Measurements from ENCODE around the gene FBF1. TPM values are rescaled to one million over a fixed set of nuclear protein-coding genes. Genes with fewer than 3 reads are reported as not detected.
"Not testable (repeated sequence)": the region's sequence is repeated elsewhere in the genome, so short reads cannot be mapped to it uniquely, and the experiment has no call there.

FBF1 gene
- total RNA-seq, 2 experiments from 2014 or later: 17.2 to 18.1 TPM

GRCh38 chr17:75976175-75976848 is 35.5 kb upstream of the FBF1 start:
- H3K36me3 Mint-ChIP-seq: peaks cover 8% of the 10 kb centered on the region
- DNase-seq: no peak
- no peaks in the 10 kb centered on the region for H3K27me3 Mint-ChIP-seq
- H3K4me3 Mint-ChIP-seq: no peak overlapping the region
- POLR2A ChIA-PET: no interaction called here
- H3K27ac Mint-ChIP-seq: no peak overlapping the region
- peaks cover 41% of the 10 kb centered on the region for H3K4me1 Mint-ChIP-seq (ENCODE audit: low read depth)
- H3K9me3 Mint-ChIP-seq: no peaks in the 10 kb centered on the region
- intact Hi-C loops (cut with micrococcal nuclease): no loop called here
- CTCF ChIA-PET: no interaction called here

- Mint-ChIP-seq H3K27ac (no peak overlapping the region), H3K27me3 (no peaks in the 10 kb centered on the region), H3K4me3 (no peak overlapping the region), H3K4me1 (ENCODE audit: low read depth) (peaks cover 39% of the 10 kb centered on the region), H3K36me3 (peaks cover 8% of the 10 kb centered on the region), H3K9me3 (no peaks in the 10 kb centered on the region)
- ChIA-PET CTCF (interaction anchor here (1.1 to 1.3 kb wide), 2 partner anchors 24 to 38 kb away, joined by 3 to 4 read pairs; no protein-coding TSS in a partner anchor), POLR2A (no interaction called here)
- intact Hi-C loops (cut with micrococcal nuclease): no loop called here
- no peak for DNase-seq
Measured at GRCh38 chr17:75975757-75976174, 34.9 kb upstream of the FBF1 start.

GRCh38 chr17:75975187-75975586 is 34.3 kb upstream of the FBF1 start:
- POLR2A ChIA-PET; H3K27ac Mint-ChIP-seq; H3K4me3 Mint-ChIP-seq; H3K36me3 Mint-ChIP-seq; H3K27me3 Mint-ChIP-seq; DNase-seq; H3K9me3 Mint-ChIP-seq; intact Hi-C loops (cut with micrococcal nuclease): not testable (repeated sequence)
- CTCF ChIA-PET: interaction anchor here (1.1 to 1.3 kb wide), 2 partner anchors 25 to 39 kb away, joined by 3 to 4 read pairs; no protein-coding TSS in a partner anchor
- peaks cover 34% of the 10 kb centered on the region for H3K4me1 Mint-ChIP-seq (ENCODE audit: low read depth)

GRCh38 chr17:75970626-75971025 is 29.8 kb upstream of the FBF1 start:
- no peaks in the 10 kb centered on the region for H3K9me3 Mint-ChIP-seq
- H3K27ac Mint-ChIP-seq: no peak overlapping the region
- H3K4me3 Mint-ChIP-seq: no peak overlapping the region
- DNase-seq: no peak
- ChIA-PET CTCF (no interaction called here), POLR2A (no interaction called here)
- intact Hi-C loops (cut with micrococcal nuclease): no loop called here
- H3K27me3 Mint-ChIP-seq: no peaks in the 10 kb centered on the region
- peaks cover 10% of the 10 kb centered on the region for H3K4me1 Mint-ChIP-seq (ENCODE audit: low read depth)
- peaks cover 3% of the 10 kb centered on the region for H3K36me3 Mint-ChIP-seq

GRCh38 chr17:75970011-75970523 is 29.2 kb upstream of the FBF1 start:
- intact Hi-C loops (cut with micrococcal nuclease): no loop called here
- Mint-ChIP-seq H3K4me1 (ENCODE audit: low read depth) (peaks cover 9% of the 10 kb centered on the region), H3K36me3 (peaks cover 3% of the 10 kb centered on the region), H3K27ac (no peak overlapping the region), H3K9me3 (no peaks in the 10 kb centered on the region), H3K4me3 (no peak overlapping the region), H3K27me3 (no peaks in the 10 kb centered on the region)
- DNase-seq: no peak
- ChIA-PET CTCF (no interaction called here), POLR2A (no interaction called here)

- H3K4me3 Mint-ChIP-seq; H3K27me3 Mint-ChIP-seq; DNase-seq; POLR2A ChIA-PET; intact Hi-C loops (cut with micrococcal nuclease); H3K36me3 Mint-ChIP-seq; H3K9me3 Mint-ChIP-seq; H3K27ac Mint-ChIP-seq; H3K4me1 Mint-ChIP-seq (ENCODE audit: low read depth): not testable (repeated sequence)
- CTCF ChIA-PET: interaction anchor here (0.6 kb wide), 1 partner anchor 44 kb away, joined by 3 read pairs; no protein-coding TSS in a partner anchor
Measured at GRCh38 chr17:75969044-75969443, 28.2 kb upstream of the FBF1 start.

- intact Hi-C loops (cut with micrococcal nuclease): no loop called here
- Mint-ChIP-seq H3K27ac (no peak overlapping the region), H3K4me3 (no peak overlapping the region), H3K27me3 (no peaks in the 10 kb centered on the region), H3K4me1 (ENCODE audit: low read depth) (peaks cover 2% of the 10 kb centered on the region), H3K36me3 (peaks cover 2% of the 10 kb centered on the region), H3K9me3 (no peaks in the 10 kb centered on the region)
- POLR2A ChIA-PET: no interaction called here
- CTCF ChIA-PET: interaction anchor here (0.9 to 1.8 kb wide), 3 partner anchors 13 to 49 kb away, joined by 3 to 6 read pairs (median 4); partner anchors contain the start of genes ACOX1 and TEN1
- DNase-seq: no peak
Measured at GRCh38 chr17:75965468-75965867, 24.6 kb upstream of the FBF1 start.

GRCh38 chr17:75959839-75960511 is 19.1 kb upstream of the FBF1 start:
- Mint-ChIP-seq H3K4me3 (no peak overlapping the region), H3K27me3 (no peaks in the 10 kb centered on the region), H3K4me1 (ENCODE audit: low read depth) (no peaks in the 10 kb centered on the region), H3K9me3 (no peaks in the 10 kb centered on the region), H3K27ac (no peak overlapping the region), H3K36me3 (peaks cover 15% of the 10 kb centered on the region)
- DNase-seq: no peak
- ChIA-PET CTCF (interaction anchor here (1.5 kb wide), 1 partner anchor 54 kb away, joined by 4 read pairs; no protein-coding TSS in a partner anchor), POLR2A (interaction anchor here (0.5 kb wide), 1 partner anchor 13 kb away, joined by 3 read pairs; no protein-coding TSS in a partner anchor)
- intact Hi-C loops (cut with micrococcal nuclease): no loop called here

- H3K36me3 Mint-ChIP-seq: peaks cover 15% of the 10 kb centered on the region
Measured at GRCh38 chr17:75959051-75959838, 18.4 kb upstream of the FBF1 start.

GRCh38 chr17:75950855-75951554 is 10.2 kb upstream of the FBF1 start:
- intact Hi-C loops (cut with micrococcal nuclease): no loop called here
- Mint-ChIP-seq H3K4me1 (ENCODE audit: low read depth) (no peaks in the 10 kb centered on the region), H3K4me3 (no peak overlapping the region), H3K36me3 (peaks cover 22% of the 10 kb centered on the region), H3K27me3 (no peaks in the 10 kb centered on the region), H3K27ac (no peak overlapping the region), H3K9me3 (no peaks in the 10 kb centered on the region)
- POLR2A ChIA-PET: no interaction called here
- CTCF ChIA-PET: no interaction called here
- no peak for DNase-seq

More at GRCh38 chr17:75959051-75959838, 18.4 kb upstream of the FBF1 start:
- ChIA-PET POLR2A (interaction anchor here (0.5 kb wide), 1 partner anchor 13 kb away, joined by 3 read pairs; no protein-coding TSS in a partner anchor), CTCF (interaction anchor here (0.8 to 1.5 kb wide), 2 partner anchors 11 to 54 kb away, joined by 4 read pairs; no protein-coding TSS in a partner anchor)
- Mint-ChIP-seq H3K4me3 (no peak overlapping the region), H3K9me3 (no peaks in the 10 kb centered on the region), H3K27me3 (no peaks in the 10 kb centered on the region), H3K27ac (no peak overlapping the region), H3K4me1 (ENCODE audit: low read depth) (no peaks in the 10 kb centered on the region)
- intact Hi-C loops (cut with micrococcal nuclease): no loop called here
- no peak for DNase-seq

GRCh38 chr17:75950421-75950820 is 9.6 kb upstream of the FBF1 start:
- no peaks in the 10 kb centered on the region for H3K4me1 Mint-ChIP-seq (ENCODE audit: low read depth)
- CTCF ChIA-PET: no interaction called here
- H3K4me3 Mint-ChIP-seq: no peak overlapping the region
- H3K27me3 Mint-ChIP-seq: no peaks in the 10 kb centered on the region
- H3K27ac Mint-ChIP-seq: no peak overlapping the region
- DNase-seq: no peak
- intact Hi-C loops (cut with micrococcal nuclease): no loop called here
- no peaks in the 10 kb centered on the region for H3K9me3 Mint-ChIP-seq
- POLR2A ChIA-PET: no interaction called here
- H3K36me3 Mint-ChIP-seq: peaks cover 18% of the 10 kb centered on the region
